Measurements from ENCODE around the gene ACSL6.

Gene ACSL6, protein sequence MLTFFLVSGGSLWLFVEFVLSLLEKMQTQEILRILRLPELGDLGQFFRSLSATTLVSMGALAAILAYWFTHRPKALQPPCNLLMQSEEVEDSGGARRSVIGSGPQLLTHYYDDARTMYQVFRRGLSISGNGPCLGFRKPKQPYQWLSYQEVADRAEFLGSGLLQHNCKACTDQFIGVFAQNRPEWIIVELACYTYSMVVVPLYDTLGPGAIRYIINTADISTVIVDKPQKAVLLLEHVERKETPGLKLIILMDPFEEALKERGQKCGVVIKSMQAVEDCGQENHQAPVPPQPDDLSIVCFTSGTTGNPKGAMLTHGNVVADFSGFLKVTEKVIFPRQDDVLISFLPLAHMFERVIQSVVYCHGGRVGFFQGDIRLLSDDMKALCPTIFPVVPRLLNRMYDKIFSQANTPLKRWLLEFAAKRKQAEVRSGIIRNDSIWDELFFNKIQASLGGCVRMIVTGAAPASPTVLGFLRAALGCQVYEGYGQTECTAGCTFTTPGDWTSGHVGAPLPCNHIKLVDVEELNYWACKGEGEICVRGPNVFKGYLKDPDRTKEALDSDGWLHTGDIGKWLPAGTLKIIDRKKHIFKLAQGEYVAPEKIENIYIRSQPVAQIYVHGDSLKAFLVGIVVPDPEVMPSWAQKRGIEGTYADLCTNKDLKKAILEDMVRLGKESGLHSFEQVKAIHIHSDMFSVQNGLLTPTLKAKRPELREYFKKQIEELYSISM

DNA sequence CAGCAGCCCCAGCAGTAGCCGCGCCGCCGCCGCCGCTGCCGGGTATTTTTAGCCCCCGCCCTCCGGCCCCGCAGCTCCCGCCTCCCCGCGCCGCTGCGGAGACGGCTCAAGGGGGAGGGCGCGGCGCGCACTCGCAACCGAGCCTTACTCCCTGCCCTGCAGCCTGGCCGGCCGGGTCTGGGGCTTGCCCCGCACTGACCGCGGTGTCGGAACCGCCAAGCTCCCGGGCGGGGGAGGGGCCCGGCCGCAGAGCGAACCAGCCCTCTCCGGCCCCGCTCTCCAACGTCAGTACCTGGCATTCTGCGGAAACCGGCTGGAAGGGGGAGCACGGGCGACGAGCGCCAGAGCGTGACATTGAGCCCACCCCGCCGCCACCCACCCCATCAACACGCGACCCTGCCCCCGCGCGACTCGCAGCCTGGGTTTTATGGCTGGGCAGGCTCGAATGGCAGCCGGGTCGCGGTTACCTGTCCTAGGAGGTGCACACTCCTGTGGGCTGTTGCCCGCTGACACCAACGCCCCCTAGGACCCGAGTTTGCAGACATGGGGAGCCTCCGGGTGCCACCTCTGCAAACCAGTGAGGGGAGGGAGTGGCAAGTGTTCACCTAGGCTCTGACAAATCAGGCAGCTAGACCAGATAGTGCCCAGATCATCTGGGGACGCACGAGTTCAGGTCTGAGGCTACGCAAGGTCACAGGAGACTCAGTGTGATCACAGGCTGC is at the start of gene ACSL6:
ACSL6 (minus strand) TSS at position 37 of the 722 bp plus-strand sequence. CDS start 105 bp downstream, outside the sequence.
- no peak for DNase-seq (ENCODE audit: low read depth)

DNA sequence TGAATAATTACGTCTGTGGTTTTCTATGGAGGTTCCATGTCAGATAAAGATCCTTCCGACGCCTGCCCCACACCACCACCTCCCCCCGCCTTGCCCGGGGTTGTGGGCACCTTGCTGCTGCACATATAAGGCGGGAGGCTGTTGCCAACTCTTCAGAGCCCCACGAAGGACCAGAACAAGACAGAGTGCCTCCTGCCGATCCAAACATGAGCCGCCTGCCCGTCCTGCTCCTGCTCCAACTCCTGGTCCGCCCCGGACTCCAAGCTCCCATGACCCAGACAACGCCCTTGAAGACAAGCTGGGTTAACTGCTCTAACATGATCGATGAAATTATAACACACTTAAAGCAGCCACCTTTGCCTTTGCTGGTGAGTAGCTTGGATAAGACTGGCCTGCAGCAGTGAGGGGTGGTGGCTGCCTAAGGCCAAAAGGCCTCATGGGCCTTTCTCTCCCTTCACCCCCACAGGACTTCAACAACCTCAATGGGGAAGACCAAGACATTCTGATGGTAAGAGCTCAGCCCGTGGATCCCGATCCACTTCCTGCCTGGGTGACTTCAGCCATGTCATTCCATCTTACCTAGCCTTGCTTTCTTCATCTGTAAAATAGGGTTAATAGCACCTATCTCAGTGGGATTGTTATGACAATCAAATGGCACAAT is 49.2 kb upstream of the ACSL6 start, which contains the start of gene IL3:
IL3 (plus strand) TSS at position 155 of the 661 bp plus-strand sequence; CDS start at position 207, 52 bp downstream.
- no peak for DNase-seq (ENCODE audit: low read depth)

GRCh38 chr5:132059696-132060500 is 48.4 kb upstream of the ACSL6 start:
- no peak for DNase-seq (ENCODE audit: low read depth)

DNA sequence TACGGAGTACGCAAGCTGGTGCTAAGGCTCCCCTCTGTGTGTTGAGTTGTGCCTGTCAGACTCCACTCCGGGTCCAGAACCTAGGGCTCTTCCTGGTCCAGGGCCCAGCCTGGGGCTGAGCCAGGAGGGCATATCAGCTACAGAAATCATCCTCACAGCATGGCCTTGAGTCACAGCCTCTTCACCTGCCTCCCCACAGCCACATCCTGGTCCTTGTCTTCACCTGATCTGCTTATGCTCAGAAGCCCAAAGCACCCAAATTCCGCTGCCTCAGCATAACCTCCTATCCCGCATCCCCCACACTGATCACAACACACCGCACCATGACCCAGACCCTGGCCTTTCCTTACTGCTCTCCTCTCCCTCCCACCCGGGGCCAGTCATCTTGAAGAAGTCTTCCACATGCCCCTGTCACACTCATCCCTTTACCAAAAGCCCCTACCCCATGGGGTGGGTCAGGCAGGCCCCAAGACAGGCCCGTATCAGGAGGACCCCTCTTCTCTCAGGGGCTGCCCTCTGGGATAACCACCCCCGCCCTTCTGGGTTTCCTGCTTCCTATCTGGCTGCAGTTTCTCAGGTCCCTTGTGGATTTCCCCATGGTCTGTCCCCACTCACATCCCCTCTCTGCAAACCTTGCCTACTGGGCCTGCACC is 47.7 kb upstream of the ACSL6 start:
- no peak for DNase-seq (ENCODE audit: low read depth)

GRCh38 chr5:132058646-132059042 is 47.2 kb upstream of the ACSL6 start:
- no peak for DNase-seq (ENCODE audit: low read depth)

DNA sequence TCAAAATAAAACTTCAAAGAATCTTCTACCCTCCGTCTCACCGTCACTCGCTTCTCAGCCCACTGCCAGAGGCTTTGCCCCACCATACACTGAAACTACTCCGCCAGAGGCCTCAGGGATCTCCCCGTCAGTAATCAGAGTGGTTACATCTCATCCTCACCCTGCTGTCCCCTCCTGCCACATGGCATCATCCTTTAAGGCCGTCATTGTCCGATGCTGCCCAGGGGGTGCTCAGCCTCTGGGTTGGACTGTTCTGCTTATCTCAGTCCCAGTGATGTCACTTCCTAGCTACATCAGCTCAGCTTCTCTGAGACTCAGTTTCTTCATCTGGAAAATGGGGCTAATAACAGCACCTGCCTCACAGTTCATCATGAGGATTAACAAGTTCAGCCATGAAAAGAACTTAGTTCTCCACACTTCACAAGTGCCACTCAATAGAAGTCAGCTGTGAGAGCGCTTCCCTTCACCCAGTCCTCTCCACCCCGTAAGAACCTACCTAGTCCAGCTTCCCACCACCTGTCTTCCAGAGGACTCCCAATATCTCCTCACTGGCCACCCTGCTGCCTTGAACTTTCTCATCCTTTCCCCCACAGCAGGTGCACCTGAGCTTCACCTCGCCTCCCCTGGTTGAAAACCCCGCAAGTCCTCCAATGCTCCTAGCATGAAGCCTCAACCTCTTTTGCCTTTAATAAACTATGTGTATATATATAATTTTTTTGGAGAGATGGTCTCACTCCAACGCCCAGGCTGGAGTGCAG is 46.2 kb upstream of the ACSL6 start:
- no peak for DNase-seq (ENCODE audit: low read depth)

DNA sequence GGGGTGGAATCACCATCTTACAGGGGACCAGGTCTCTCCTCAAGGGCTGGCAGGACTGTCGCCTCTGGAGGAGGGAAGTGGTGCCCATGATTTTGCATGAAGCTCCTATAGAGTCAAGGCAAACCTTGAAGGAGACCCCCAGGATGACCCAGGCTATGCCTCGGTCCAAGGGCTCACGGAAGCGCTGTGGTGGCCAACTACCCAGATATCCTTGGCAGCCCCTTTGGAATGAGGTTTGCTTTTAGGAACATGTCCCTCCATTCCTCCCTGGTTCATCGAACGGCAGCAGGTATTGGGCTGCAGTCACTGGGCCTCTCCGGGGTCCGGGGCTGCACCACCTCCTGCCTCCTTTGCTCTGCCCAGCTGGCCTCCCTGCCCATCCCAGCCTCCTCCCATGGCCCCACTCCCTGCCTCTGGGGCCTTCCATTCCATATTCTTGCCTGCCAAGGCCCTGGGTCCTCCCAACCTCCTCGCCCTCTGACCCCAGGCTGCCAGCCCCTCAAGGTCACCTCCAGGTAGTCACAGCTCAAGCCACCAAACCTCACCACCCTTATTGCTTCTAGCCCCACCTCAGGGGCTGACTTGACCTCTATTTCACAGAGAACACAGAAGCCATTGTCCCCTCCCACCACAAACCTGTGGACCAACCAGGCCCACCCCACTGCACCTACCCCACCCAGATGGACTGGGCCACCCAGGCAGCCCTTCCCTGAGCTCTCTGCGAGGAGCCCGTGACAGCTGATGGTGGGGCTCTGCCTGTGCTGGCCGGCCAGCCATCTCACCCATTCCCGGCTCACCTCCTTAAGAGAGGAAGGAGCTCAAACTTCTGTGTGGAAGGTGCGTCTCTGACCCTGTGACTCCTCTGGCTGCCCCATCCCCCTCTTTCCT is 45.4 kb upstream of the ACSL6 start:
- no peak for DNase-seq (ENCODE audit: low read depth)

DNA sequence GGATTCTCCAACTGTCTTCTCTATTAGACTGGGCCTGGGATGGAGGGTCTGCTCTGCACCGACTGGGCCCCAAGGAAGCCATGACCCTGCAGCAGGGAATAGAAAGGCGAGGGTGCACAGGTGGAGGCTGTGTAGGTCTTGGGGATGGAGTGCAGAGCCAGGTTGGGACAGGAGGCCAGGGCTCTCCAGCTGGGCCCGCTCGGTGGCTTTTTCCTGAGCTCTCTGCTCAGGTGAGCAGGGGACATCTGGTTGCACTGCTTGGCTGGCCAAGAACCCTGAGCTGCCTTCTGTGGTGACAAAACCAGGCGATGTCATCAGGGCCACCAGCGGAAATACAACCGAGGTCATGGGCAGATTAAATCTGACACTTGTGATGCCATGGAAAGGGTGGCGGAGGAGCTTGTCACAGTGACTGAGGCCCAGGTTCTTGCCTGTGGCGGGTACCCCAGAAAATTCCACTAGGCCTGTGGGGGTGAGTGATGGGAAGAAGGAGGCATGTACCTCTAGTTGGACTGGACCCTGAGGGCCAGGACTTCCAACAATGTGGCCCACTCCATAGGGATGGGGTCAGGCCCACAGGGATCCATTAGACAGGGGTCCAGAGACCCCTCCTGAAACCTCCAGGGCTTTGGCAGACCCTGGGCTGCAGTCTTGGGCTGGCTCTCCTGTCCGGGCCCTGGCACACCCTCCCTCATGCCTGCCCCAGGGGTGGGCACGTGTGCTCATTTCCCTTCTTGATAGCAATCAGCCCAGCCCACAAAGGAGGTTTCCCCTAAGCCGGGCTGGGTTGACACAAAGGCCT is 44.6 kb upstream of the ACSL6 start:
- no peak for DNase-seq (ENCODE audit: low read depth)

- DNase-seq (ENCODE audit: low read depth) = no peak
Measured at GRCh38 chr5:132055441-132055807, 44.0 kb upstream of the ACSL6 start.

DNA sequence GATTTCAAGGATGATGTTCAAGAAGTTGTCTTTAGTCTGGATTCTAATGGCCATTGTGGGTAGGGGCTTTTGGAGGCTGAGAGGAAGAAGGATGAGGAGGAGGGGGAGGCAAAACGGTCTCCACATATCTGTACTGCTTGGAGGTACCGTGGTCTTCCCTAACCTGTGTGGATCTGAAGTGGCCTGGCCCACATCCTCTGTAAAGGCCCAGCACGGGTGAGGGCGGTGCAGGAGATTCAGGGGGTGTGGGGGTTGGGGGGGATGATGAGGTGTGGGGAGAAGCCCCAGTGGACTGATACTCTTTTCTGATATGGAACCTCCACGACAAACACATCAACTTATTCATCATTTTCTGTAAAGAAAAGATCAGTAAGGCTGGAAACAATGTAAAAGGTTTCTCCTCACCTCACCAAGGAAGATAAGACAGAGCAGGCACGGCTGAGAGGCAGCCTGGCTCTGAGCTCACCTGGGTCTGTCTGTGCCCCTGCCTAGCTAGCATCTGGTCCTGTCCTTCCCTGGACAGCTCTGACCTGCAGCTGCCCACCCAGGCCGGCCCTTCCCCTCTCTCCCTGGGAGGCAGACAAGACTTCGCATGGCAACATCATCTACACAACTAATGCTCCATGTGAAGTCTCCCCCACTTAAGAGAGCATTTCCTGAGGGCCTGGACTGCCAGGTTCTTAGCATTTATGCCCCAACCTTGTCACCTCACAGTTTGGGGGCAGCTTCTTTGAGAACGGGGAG is 43.4 kb upstream of the ACSL6 start:
- DNase-seq (ENCODE audit: low read depth) = no peak

- DNase-seq (ENCODE audit: low read depth) = no peak
Measured at GRCh38 chr5:132054031-132054696, 42.7 kb upstream of the ACSL6 start.

- no peak for DNase-seq (ENCODE audit: low read depth)
Measured at GRCh38 chr5:132053483-132053882, 42.0 kb upstream of the ACSL6 start.

DNA sequence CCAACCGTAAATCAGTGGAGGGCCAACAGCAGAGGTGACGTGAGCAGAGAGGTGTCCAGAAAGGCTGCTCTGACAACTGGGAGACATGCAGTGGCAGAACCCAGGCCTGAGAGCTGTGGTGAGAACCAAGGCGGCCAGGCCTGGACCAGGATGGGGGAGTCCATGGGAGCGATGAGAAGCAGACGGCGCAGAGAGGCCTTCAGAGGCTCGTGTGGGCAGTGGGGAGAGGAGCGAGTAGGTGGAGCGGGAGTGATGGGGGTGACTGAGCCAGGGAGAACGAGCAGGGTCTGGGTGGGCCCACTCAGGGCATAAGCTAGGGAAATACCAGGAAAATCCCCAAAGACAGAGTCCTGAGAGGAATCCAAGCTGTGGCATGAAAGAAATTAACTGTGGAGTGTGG is 41.1 kb upstream of the ACSL6 start:
- DNase-seq (ENCODE audit: low read depth) = no peak

DNA sequence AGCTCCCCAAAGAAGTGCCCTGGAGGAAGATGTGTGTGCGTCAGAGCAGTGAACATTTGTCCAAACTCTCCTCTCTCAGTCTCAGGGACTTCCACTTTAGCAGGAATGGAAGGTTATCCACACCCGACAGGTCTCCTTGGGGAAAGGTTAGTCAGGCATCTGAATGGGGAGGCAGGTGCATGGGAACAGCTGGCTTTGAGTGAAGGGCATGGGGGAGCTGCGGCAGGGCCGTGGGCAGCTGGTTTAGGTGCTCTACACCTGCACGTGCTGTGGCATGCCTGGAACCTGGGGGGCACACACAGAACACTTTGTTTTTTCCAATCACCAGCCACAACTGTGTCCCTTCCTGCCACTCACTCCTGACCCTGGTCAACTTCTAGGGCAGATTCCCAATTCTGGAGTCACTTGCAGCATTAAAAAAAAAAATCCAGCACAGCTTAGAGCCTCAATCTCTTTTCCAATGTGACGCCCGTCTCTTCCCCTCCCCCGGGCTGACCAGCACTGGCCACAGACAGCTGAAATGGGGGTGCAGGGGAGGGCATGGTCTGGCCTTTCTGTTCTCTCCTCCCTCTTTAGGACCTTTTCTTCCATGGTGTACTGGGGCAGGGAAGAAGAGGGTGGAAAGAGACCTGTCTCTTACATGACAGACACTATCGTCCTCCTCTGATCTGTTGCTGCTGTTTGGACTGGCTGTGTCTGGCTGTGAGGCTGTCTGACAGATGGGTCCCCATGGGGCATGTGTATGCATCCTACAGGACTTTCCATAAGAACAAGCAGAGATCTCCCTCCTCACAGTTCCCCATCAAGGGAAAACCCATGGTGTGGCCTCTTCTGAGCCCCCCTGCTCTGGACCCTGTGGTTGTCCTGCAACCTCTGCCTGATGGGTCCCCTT is 39.4 kb upstream of the ACSL6 start:
- no peak for DNase-seq (ENCODE audit: low read depth)

GRCh38 chr5:132050136-132050535 is 38.7 kb upstream of the ACSL6 start:
- no peak for DNase-seq (ENCODE audit: low read depth)

DNA sequence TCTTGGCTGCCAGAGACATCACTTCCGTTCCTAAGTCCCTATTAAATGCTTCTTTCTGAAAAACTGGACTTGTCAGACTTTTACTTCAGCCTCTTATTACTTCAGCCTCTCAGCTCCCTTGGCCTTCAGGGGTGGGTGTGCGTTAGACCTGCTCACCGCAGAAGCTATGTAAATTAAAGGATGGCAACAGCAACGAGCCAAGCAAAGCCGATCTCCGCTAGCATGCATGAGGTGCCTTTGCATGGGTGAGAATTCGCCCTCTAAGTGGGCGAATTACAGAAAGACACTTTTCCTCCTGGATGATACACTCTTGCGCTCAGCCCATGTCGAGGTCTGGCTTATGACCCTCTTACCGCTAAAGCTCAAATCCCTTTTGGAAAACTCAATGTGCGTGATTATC is 38.1 kb upstream of the ACSL6 start:
- DNase-seq (ENCODE audit: low read depth) = no peak

Measured in amniotic epithelial cell (primary cell).